Calu3 (cell line): ENCODE results near the gene NPBWR2. TPM values are rescaled to one million over a fixed set of nuclear protein-coding genes. Genes with fewer than 3 reads are reported as not detected.
A peak's percentile ranks its signal among the peaks of the same experiment; 100 is the strongest.

ENCODE experiments used
- BruUV-seq: library from RNA; stranded (reverse); fragments of 400-500 nt; replicated peaks from 2 replicates; lab custom pipeline; 2021; lab: Mats Ljungman, UMichigan
- CTCF ChIA-PET: fragments of 300-600 bp; sonication (Branson Sonifier 250); formaldehyde crosslinking; loops from one replicate; lab custom pipeline; 2022; ENCODE audit warnings: antibody characterized with exemption; lab: Charles Lee
- DNase-seq: peaks from one replicate; pipeline ENCODE4 v3.0.0; 2022
- H3K27ac Mint-ChIP-seq: one replicate; pipeline ENCODE4 v1.8.0; 2022; ENCODE audit warnings: mixed read lengths; ENCODE audit not compliant: unreplicated experiment
- H3K27me3 Mint-ChIP-seq: one replicate; pipeline ENCODE4 v1.8.0; 2022; ENCODE audit warnings: mixed read lengths; ENCODE audit not compliant: unreplicated experiment
- H3K36me3 Mint-ChIP-seq: one replicate; pipeline ENCODE4 v1.8.0; 2022; ENCODE audit warnings: mild to moderate bottlenecking, moderate library complexity, mixed read lengths; ENCODE audit not compliant: insufficient read depth, unreplicated experiment
- H3K4me1 Mint-ChIP-seq: one replicate; pipeline ENCODE4 v1.8.0; 2022; ENCODE audit warnings: mild to moderate bottlenecking, low read depth, mixed read lengths; ENCODE audit not compliant: unreplicated experiment
- H3K4me3 Mint-ChIP-seq: one replicate; pipeline ENCODE4 v1.8.0; 2022; ENCODE audit warnings: mild to moderate bottlenecking, low read depth, moderate library complexity, mixed read lengths; ENCODE audit not compliant: unreplicated experiment
- H3K9me3 Mint-ChIP-seq: one replicate; pipeline ENCODE4 v1.8.0; 2022; ENCODE audit warnings: low read depth, mixed read lengths; ENCODE audit not compliant: unreplicated experiment
- intact Hi-C: fragments of 100-400 bp; cut with micrococcal nuclease; formaldehyde crosslinking; loops from one replicate; pipeline ENCODE4 v1.10.0; 2022; ENCODE audit not compliant: unreplicated experiment
- total RNA-seq: library from RNA; stranded (reverse); gene quantifications from 2 replicates; pipeline ENCODE4 v1.2.3, GENCODE V29; 2022
- TF ChIP-seq, protein P1 (sequence below): fragments of 200-600 bp; IDR thresholded peaks from one replicate; pipeline ENCODE4 v1.8.0; 2022; ENCODE audit warnings: antibody characterized with exemption; ENCODE audit not compliant: unreplicated experiment

Gene NPBWR2
- total RNA-seq, 1 experiment from 2014 or later: not detected

DNA sequence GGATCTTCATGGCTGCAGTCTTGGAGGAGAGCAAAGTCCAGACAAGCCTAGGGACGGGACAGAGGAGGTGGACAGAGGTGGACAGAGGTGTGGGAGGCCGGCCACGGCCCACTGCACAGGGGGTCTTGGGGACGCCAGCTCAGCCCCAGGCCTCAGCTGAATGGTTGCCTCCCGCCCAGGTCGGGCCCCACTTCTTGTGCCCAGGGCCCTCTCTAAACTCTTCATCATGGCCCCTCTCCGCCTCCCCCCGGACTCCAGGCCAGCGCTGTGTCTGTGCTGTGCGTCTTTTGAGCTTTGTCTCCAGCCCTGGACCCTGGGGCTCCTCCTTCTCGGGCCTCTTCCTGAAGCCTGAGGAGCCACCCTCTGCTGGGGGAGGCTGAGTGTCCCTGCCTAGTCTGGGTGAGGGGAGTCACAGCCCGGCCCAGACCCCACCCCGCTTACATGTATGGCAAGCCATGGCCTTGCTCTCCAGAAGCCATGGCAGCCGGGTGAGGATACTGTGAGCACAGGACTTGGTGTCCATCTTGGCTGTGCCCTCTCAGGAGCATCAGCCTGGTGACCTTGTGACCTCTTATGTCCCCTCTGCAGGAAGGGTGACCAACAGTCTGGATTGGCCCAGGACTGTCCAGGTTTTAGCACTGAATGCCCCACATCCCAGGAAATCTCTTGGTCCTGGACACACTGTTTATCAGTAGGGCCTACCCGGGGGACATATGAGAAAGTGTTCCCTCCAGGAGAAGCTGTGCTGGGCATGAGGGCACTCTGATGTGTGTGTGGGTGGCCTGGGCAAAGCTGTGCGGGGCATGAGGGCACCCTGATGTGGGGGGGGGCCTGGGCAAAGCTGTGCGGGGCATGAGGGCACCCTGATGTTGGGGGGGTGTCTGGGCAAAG, 9.4 kb upstream of the NPBWR2 start:
- Mint-ChIP-seq H3K27me3 (peaks cover 66% of the 10 kb centered on the region), H3K4me3 (no peak overlapping the region), H3K27ac (no peak overlapping the region), H3K4me1 (peaks cover 8% of the 10 kb centered on the region), H3K36me3 (no peaks in the 10 kb centered on the region), H3K9me3 (no peaks in the 10 kb centered on the region)
- BruUV-seq: no TSS peak
- intact Hi-C loops: no loop called here
- CTCF ChIA-PET: interaction anchor here (0.8 to 2.1 kb wide), 2 partner anchors 39 to 78 kb away, joined by 3 to 8 read pairs; no protein-coding TSS in a partner anchor
- DNase-seq: peak; percentile 2
- TF ChIP-seq, protein P1, sequence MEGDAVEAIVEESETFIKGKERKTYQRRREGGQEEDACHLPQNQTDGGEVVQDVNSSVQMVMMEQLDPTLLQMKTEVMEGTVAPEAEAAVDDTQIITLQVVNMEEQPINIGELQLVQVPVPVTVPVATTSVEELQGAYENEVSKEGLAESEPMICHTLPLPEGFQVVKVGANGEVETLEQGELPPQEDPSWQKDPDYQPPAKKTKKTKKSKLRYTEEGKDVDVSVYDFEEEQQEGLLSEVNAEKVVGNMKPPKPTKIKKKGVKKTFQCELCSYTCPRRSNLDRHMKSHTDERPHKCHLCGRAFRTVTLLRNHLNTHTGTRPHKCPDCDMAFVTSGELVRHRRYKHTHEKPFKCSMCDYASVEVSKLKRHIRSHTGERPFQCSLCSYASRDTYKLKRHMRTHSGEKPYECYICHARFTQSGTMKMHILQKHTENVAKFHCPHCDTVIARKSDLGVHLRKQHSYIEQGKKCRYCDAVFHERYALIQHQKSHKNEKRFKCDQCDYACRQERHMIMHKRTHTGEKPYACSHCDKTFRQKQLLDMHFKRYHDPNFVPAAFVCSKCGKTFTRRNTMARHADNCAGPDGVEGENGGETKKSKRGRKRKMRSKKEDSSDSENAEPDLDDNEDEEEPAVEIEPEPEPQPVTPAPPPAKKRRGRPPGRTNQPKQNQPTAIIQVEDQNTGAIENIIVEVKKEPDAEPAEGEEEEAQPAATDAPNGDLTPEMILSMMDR: no peak

- no TSS peak for BruUV-seq
- no peak for DNase-seq
- no peaks in the 10 kb centered on the region for H3K36me3 Mint-ChIP-seq
- intact Hi-C loops: no loop called here
- peaks cover 62% of the 10 kb centered on the region for H3K27me3 Mint-ChIP-seq
- H3K4me3 Mint-ChIP-seq: no peak overlapping the region
- H3K9me3 Mint-ChIP-seq: no peaks in the 10 kb centered on the region
- peaks cover 8% of the 10 kb centered on the region for H3K4me1 Mint-ChIP-seq
- no peak overlapping the region for H3K27ac Mint-ChIP-seq
- TF ChIP-seq, protein P1: no peak
- CTCF ChIA-PET: interaction anchor here (1.6 to 2.1 kb wide), 2 partner anchors 32 to 77 kb away, joined by 7 to 8 read pairs; partner anchors contain the start of gene LKAAEAR1
Measured at GRCh38 chr20:64116016-64116415, 8.7 kb upstream of the NPBWR2 start.

DNA sequence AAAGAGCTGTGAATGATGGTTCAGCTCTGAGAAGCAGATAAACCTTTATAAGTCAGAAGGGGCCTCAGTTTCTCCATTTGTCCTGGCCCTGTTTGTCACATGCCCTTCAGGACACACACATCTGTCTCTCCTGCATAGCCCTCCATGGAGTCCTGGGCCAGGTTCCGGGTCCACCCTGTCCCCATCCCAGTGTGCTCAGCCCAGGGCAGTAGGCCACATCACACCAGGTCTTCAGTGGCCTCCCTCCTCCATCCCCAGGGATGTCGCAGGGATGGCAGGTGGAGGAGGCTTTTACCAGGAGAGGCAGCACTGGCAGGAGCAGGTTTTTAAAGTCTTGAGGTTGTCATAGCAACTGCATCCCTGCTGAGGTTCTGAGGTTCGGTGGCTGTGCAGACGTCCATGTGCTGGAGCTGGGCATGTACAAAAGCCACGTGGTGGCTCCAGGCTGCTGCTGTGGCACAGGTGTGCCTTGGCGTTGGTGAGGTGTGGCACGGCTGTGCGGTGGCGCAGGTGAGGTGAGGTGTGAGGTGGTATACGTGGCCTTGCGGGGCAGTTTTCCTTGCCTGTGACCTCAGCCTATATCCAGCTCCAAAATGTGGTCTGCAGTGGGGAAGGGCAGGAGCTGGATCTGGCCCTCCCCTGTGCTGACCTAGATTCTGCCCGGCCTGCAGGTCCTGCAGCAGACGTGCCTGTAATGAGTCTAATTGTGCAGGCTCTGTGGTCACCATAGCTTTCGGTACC, 8.0 kb upstream of the NPBWR2 start:
- CTCF ChIA-PET: interaction anchor here (1.6 to 2.1 kb wide), 2 partner anchors 31 to 77 kb away, joined by 7 to 8 read pairs; partner anchors contain the start of gene LKAAEAR1
- Mint-ChIP-seq H3K4me3 (no peak overlapping the region), H3K4me1 (peaks cover 7% of the 10 kb centered on the region), H3K27ac (no peak overlapping the region), H3K9me3 (no peaks in the 10 kb centered on the region), H3K36me3 (no peaks in the 10 kb centered on the region), H3K27me3 (peaks cover 63% of the 10 kb centered on the region)
- DNase-seq: peak; percentile 2
- intact Hi-C loops: no loop called here
- TF ChIP-seq, protein P1: no peak
- BruUV-seq: no TSS peak

GRCh38 chr20:64114356-64114971, 7.1 kb upstream of the NPBWR2 start:
- DNase-seq: no peak
- H3K4me3 Mint-ChIP-seq: no peak overlapping the region
- TF ChIP-seq, protein P1: no peak
- no peaks in the 10 kb centered on the region for H3K36me3 Mint-ChIP-seq
- intact Hi-C loops: no loop called here
- BruUV-seq: no TSS peak
- H3K27me3 Mint-ChIP-seq: peaks cover 72% of the 10 kb centered on the region
- CTCF ChIA-PET: interaction anchor here (1.6 kb wide), 1 partner anchor 31 kb away, joined by 7 read pairs; the partner anchor contains the start of gene LKAAEAR1
- no peaks in the 10 kb centered on the region for H3K4me1 Mint-ChIP-seq
- H3K27ac Mint-ChIP-seq: no peak overlapping the region
- H3K9me3 Mint-ChIP-seq: no peaks in the 10 kb centered on the region
